Stimulated activated CD4-positive, alpha-beta T cell treated with anti-CD3 and anti-CD28 coated beads, Interleukin-2, amount 100 ng/mL, for 24 hours (primary cell): Measurements from ENCODE around the gene TIMM23.
A peak's percentile ranks its signal among the peaks of the same experiment; 100 is the strongest.
"Not testable (repeated sequence)": the region's sequence is repeated elsewhere in the genome, so short reads cannot be mapped to it uniquely, and the experiment has no call there.

Experiments
- DNase-seq, 2 donors: peaks; one replicate each; pipeline ENCODE4 v3.0.0-alpha.2; 2020

Gene TIMM23

DNA sequence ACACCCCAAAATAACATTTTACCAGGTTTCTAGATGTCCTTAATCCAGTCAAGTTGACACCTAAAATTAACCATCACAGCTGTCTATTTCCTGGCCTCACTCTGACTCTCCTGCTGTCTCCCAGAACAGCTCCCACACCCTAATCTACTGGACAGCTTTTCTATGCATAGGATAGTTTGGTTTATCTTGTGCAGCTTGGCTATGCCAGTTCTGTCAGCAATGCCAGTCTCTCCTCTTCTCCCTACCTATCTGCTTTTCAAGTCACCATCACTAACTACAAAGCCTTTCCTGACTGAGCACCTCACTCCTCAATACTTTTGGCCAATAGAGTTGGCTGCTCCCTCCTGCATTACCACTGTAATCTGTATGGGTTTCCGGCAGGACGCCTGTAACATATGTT lies 53.1 kb downstream of the TIMM23 start:
- DNase-seq, result no peak

DNA sequence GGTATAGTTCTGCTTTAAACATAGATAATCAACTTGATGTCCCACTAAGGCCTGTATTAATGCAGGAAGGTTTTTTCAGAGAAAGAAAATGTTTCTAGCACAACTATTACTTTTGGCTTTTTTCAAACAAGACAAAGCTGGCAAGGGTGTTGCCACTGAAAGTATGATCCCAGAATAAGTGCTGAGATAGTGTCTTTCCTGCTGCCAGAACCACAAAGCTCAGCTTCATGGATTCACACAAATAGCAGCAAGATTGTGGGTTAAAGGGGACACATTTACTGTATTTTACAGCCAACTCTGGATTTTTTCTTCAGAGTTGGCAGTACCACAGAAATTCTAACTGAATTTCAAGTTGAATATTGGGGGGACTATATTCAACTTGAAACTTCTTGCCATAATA lies 53.8 kb downstream of the TIMM23 start:
- DNase-seq, result no peak

DNA sequence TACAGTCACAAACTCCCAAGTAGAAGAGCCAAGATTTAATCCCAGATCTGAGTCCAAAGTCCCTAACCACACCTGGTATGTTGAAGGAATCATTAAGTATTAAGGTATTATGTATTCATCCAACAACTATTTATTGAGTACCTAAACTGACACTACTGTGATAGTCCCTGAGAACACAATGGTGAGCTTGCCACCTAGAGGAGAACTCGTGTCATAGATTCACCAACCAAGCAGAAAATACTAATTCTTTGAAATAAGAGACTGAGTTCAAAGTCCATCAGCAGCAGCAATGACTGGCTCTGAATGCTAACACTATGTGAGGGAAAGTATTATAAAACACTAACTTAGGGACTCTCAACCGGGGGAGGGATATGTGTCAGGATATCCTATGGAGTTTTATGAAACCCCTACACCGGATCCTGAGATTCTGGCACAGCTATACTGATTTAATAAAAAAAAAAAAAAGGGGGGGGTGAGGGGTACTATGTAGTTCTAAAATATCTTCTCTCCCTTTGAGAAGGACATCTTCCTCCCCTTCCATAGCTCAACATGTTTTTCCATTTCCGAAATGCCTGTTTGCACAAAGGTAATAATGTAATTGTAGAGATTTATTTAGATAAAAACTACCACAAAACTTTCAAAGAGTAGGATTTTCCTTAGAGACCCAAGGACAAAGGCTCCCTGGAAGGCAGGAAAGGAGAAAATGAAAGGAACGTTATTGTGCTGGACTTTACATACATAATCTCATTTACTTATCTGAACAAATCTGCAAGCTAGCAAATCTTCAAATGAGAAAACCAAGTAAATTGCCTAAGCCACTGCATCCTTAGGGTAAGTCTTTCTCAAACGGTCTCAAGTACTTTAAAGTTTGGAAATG lies 56.5 kb downstream of the TIMM23 start:
- peak in 1 of 2 donors; percentile 30 for DNase-seq

DNA sequence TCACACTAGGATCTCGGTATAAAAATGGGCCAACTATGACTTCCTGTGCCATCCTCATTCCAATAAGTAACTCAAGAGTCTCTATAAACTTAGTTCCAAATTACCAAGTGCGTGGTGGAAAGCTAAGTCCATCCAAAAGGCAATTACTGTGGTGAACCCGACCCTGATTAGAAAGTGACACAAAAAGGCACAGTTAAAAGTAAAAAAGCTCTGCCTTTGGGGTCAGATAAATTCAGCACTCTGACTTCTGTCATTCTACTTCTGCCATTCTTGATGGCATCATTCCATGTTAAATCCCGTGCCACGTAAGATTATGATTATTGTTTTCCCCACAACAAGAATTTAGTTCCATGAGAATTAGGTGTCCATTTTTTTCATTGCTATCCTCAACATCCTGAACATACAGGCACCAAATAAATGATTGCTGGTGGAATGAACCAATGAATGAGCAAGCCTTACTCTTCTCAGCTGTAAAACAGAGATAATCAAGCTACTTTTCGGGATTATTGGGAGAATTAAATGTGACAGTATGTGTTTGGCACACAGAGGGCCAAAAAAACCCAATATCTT lies 57.3 kb downstream of the TIMM23 start:
- DNase-seq, result no peak

DNA sequence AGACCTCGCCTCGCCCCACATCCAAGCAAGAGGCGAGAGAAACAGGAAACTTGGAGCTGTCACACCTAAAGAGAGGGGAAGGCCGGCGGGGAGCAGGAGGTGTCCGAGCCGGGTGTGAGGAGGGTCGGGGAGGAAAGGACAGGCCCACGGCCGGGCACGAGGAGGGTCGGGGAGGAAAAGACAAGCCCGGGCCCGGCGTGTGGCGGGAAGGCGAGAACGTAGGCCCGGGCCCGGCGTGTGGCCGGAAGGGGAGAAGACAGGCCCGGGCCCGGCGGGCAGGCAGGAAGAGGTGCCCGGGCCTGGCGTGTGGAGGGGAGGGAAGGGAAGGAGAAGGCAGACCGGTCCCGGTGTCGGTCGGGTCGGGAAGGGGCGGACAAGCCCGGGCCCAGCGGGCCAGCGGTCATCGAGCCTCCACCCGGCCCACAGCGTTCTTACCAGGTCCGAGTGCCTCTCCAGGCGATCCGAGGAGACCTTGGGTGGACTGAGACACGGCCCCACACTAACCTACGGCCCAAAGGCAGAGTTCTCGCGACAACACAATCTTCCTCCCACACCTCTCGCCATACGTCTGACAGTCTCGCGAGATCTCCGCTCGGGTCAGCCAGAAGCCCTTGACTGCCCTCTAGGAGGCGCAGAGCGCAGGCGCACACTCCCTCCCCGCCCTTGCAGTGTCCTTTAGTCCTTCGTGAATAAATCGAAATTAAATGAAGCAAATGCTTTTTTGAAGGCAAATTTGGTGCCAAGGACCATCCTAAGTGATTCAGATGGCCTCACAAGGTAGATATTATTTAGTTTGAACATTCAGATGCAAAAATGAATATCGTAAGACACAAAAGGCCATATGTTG lies 58.0 kb downstream of the TIMM23 start, which contains the start of gene NCOA4:
Gene NCOA4, minus strand, starts transcription at position 533 of the 847 bp plus-strand sequence. CDS start 13,943 bp downstream, outside the sequence.
- DNase-seq, result peak; percentile 95 to 96

DNA sequence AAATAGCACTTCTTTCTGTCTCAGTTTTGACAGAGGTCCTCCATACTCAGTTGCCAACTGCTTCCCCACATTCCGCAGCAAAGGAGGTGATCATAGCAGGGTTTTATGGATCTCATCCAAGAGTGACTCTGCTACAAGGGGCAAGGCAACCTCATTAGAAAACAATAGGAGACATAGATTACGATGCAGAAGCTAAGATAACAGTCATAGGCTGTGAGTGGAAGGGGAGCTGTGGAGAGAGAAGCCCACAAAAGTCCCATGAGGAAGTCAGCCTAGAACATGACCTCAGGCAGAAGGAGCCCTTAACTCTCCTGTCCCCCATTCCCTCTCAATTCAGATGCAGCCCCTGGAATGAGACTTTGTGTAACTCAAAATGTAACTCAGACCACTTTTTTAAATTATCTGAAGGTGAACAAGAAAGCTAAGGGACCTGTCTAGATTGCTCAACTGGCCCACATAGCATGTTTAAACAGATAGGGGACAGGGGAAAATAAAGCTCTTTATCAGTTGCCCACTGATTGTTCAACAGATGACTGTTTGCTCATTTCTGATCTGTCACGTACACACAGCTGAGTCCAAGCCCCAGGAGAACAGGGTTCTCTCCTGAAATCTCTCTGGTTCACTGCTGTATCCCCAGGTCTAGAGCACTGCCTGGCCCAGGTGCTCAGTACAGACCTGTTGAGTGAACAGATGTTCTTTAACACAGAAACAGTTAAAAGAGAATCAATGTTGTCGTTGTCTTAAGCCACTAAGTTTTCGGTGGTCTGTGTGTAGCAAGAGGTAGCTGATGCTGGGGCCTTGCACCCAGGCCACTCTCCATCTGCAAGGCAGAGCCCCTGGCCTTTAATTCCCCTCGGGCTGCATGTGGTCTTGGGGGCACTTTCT lies 59.6 kb downstream of the TIMM23 start:
- DNase-seq, result no peak

DNA sequence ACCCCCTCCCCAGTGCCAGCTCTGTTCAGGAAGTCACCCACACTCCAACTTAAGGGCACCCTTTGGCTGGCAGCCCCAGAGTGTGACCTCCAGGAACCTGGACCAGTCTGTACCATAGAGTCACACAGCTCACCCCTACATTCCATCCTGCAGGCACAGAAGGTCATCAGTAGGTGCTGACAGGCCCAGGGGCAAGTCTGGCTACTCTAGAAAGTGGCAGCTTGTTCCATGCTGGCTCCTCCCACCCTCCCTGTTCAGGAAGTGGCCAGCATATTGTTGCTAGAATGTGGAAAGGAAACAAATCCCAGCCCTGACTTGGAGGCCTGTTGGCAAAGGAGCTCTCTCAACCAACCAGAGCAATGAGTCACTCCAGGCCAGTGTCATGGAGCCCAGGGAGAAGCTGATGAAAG lies 61.3 kb downstream of the TIMM23 start:
- DNase-seq, result no peak

DNA sequence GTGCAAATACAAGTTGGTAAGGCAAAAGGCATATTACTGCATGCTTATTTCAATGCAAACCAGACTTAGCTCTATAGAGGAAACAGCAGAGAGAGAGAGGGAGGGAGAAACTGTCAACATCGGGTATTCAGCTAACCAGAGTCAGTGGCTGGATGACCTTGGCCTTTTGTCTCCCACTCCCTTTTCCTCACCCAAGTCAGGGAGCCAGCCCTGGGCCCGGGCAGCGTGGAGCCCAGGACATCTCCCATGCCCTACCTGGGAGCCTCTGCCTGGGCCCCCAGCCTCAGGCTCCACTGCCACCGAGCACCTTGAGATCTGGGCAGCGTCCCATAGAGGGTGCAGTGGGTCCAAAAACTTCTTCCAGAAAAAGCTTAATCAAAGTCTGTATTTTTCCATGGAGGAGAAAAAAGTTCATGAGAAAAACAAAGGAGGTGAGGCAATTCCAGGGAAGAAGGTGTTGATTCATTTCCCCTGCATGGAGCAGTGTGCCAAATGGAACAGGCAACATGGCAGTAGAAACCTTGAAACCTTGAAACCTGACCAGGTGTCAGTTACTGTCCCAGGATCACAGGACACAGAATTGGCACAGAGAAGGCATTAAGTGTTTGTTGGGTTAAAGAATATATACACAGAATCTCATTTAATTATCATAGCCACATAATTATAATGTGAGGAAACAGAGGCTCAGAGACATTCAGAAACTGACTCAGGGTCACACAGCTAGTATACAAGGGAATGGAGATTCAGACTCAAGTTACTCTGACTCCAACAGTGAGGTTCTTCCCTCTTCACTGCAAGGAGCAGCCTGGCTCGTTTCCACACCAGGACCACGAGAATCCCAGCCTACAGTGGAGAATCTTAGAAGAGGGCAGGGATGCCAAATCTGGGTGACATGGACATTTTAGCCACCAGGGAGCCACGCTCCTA lies 63.9 kb downstream of the TIMM23 start:
- no peak for DNase-seq

DNA sequence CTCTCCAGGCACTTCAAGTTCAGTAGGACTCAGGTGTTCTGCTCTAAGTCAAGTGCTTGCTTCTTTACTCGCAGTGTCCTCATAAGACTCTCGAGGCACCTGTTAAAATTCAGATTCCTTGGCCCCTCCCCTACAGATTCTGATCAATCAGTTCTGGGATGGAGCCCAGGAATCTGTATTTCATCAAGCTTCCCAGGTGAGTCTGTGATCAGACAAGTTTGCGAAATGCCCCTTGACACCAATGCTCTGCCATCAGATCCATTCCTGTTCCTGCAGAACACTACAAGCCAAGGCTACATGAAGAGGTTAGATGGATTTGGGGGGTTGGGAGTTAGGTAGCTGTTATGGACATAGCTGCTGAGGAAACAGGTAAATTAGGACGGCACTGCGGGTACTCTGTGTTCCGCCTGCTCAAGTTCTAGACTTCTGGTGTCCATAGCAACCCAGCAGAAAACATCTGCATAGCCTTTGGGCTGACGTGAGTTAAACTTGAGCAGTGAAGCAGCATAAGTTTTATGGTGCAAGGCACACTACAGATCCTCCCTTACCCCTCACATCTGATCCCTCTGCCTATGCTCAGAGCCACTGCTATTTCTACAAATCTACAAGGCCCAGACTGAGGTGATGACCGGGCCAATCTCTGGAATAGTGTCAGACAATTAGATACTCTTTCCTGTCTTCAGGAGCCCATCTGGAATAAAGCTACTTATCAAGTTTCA lies 65.0 kb downstream of the TIMM23 start:
- DNase-seq, result no peak

DNA sequence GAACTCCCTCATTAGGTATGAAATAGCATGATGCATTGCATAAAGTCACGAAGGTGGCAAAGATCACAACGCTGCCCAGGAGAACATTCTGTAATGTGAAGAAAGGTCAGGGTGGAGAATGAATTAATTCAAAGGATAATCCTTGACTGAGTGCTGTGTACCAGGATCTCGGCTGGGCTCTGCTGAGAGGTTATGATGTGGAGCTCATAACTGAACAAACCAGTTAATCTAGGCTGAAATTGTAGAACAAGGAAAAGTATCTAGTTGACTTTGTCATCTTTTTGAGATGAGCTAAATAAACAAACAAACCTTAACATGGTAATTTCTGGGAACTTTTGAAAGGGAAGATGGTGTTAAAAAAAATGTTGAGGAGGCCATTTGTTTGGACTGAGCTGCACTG lies 67.7 kb downstream of the TIMM23 start:
- DNase-seq, result no peak

DNA sequence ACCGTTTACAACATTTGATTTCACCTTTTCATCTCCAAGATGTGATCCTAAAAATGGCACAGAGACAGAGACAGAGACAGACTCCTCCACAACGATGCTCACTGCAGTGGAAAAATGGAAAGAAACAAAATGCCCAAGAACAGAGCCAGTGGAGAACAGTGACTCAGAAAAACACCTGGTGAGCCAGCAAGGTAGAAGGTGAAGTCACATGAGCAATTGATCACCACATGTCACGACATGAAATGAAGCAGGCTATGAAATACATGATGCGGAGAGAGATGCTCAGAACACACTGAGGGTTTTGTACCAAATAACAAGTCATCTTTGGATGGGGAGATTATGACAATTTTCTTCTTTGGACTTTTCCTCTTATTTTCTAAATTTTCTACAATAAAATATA lies 70.2 kb downstream of the TIMM23 start:
- DNase-seq, result no peak

DNA sequence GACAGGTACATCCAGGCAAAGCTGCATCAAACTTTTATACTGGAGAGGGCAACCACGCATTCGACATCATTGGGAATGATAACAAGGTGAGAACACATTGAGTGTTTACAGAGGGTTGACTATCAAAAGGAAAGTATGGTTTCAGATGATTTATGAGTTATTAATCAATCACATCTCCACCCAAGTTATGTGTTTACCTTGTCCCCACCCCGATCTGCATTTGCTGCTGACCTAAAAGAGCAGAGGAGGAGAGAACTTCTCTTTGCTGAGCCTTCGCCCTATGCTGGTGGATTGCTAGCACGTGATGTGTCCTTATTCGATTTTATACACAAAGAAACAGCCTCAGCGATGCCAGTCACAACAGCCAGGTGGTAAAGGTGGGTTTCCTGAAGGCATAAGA lies 74.0 kb downstream of the TIMM23 start, which contains the start of gene MSMB:
Gene MSMB, minus strand, starts transcription at position 9 of the 400 bp plus-strand sequence. CDS start 32 bp downstream, outside the sequence.
- no peak for DNase-seq

DNA sequence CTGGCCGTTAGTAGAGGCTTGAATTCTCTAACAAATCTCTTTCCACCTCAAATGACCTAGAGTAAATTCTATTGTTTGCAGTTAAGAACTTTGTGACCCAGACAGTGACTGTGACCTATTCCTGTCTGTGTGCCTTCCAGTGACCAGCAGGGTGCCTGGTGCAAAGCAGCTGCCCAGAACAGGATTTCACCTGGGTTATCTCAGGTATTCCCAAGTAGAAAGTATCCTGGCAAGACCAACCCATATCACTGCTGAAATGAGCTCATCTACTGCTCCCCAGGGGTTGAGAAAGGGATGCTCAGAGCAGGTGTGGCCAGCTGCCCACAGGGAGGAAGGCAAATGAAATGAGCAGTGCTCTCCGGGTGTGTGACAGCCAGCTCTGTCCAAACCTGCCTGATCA lies 75.9 kb downstream of the TIMM23 start:
- no peak for DNase-seq

DNA sequence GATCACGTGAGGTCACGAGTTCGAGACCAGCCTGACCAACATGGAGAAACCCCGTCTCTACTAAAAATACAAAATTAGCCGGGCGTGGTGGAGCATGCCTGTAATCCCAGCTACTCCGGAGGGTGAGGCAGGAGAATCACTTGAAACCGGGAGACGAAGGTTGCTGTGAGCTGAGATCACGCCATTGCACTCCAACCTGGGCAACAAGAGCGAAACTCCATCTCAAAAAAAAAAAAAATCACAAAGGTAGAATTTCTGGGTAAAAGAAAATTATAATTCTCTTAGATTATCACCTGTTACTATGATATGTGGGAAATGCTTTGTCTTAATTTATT lies 77.2 kb downstream of the TIMM23 start:
- DNase-seq, result not testable (repeated sequence)

DNA sequence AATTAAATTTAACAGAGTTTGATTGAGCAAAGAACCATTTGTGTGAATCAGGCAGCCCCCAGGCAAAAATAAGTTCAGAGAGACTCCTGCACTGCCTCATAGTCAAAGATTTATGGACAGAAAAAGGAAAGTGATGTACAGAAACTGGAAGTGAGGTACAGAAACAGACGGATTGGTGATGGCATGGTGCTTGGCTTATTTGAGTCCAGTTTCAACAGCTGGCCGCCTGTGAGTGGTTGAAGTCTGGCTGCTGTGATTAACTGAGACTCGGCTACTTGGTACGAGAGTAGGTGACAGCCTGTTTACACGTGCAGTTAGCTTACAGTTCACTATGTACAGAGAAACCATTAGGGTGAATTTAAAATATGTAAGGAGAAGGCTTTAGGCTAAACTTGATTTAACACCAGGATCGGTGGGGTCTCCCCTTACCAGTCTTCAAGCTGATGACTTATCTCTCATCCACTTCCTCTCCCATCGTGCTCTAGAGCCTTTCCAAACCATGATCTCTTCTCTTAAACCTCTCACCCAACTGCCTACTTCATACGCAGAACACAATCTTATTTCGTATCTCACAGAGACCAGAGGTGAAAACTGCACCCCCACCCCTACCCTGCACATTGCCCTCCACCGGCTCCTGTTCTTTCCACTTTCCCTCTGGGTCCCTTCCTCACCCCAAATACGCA lies 78.8 kb downstream of the TIMM23 start:
- DNase-seq, result no peak

DNA sequence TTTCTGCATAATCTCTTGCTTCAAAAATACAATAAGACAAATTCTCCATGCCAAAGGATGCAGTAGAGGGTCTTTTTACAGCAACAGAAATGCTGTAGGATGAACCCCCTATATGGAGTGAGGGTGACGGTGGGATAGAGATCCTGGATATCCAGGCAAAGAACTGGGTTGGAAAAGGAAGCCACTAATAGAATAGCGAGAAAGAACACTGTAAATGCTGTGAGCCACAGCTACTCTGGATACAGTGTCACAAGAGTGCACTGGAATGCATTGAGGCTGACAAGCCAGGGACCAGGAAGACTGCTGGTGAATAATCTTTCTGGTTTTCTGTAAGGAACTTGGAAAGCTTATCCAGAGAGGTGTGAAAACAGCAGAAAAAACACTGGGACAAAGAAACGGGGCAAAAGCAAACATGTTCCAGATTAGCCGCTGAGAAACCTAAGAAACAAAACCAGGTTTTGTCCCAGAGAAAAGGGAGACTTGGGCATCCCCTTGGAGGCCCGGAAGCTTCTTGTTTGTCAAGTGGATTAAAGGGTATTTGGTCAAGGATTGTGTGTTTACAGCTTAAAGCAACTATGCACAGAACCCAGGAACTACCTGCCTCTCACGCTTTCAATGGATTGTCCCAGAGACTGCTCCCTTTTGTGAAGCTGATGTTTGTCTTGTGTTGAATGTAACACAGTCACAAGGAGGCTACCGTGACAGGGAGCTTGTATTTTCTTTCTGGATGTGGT lies 79.9 kb downstream of the TIMM23 start:
- DNase-seq, result no peak

DNA sequence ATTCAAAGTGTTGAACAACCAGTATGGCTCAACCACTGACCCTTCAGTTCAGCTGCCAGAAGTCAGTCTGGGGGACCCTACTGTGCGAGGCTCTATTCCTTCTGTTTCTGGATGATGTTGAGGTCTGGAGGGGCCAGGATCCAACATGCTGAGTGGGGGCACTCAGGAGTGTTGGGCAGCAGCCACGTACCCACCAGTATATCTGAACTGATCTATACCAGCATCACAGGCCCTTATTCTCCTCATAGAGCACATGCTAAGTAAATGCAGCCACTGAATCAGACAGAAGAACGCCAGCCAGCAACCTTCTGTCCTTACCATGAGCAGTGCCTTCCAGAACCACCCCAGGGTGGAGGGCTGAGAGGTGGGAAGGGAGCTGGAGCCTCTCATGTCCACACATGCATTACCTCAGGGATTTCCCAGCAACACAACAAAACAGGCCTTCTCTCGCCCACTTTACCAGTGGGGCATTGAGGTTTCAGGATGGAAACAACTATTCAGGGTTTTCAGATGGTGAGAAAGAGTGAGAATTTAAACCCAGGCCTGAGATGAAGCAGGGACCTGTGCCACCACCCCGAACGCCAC lies 80.6 kb downstream of the TIMM23 start:
- no peak for DNase-seq
